Uterus (tissue), 4 donors: ENCODE data around the gene PTEN. TPM values are rescaled to one million over a fixed set of nuclear protein-coding genes. Genes with fewer than 3 reads are reported as not detected.

Experiments used
- DNase-seq, 2 donors: peaks; one replicate each; pipeline ENCODE4 v3.0.0-alpha.2; 2019 to 2020
- H3K27ac ChIP-seq, 2 donors: fragments of 200-600 bp; sonication (generic); 1 replicate in 1 of 2; 2 replicates in 1 of 2; pipeline ENCODE4 v1.5.1; 2016 to 2018
- H3K27me3 ChIP-seq, 2 donors: fragments of 200-600 bp; sonication (generic); one replicate each; pipeline ENCODE4 v1.5.1; 2018 to 2019; ENCODE audit warnings: control low read depth in 1 of 2
- H3K36me3 ChIP-seq, 2 donors: fragments of 200-600 bp; sonication (generic); one replicate each; pipeline ENCODE4 v1.5.1; 2019; ENCODE audit warnings: control low read depth in 1 of 2
- H3K4me1 ChIP-seq, 2 donors: fragments of 200-600 bp; sonication (generic); one replicate each; pipeline ENCODE4 v1.5.1; 2018 to 2019; ENCODE audit warnings: control low read depth in 1 of 2
- H3K4me3 ChIP-seq, 2 donors: fragments of 200-600 bp; sonication (generic); 1 replicate in 1 of 2; 2 replicates in 1 of 2; pipeline ENCODE4 v1.5.1; 2018 to 2019; ENCODE audit warnings: mild to moderate bottlenecking in 1 of 2
- H3K9me3 ChIP-seq, 2 donors: fragments of 200-600 bp; sonication (generic); one replicate each; pipeline ENCODE4 v1.5.1; 2019; ENCODE audit warnings: control low read depth in 1 of 2
- POLR2A ChIP-seq, 2 donors: fragments of 450-650 bp; IDR thresholded peaks; one replicate each; pipeline ENCODE4 v1.6.1; 2016; ENCODE audit warnings: antibody characterized with exemption in 2 of 2, mild to moderate bottlenecking in 1 of 2, moderate library complexity in 1 of 2
- intact Hi-C: fragments of 100-400 bp; cut with DNase I; formaldehyde crosslinking; loops from one replicate; pipeline ENCODE4 v1.15.1; 2023; ENCODE audit warnings: low total_unique reads
- total RNA-seq, 4 donors: library from RNA; depleted of rRNA in 3 of 4; stranded (reverse); fragments of >200 nt in 3 of 4; gene quantifications; one replicate each; pipeline versions ENCODE4 v1.1.0 to v1.2.4, GENCODE V29; 2014 to 2023
- TF ChIP-seq, protein P1 (sequence below), 4 experiments: fragments of 200-600 bp in 2 of 4; fragments of 450-650 bp in 2 of 4; sonication (generic) in 2 of 4; IDR thresholded peaks; one replicate each; pipeline ENCODE4 v1.5.1; 2016 to 2019; ENCODE audit warnings: antibody characterized with exemption in 4 of 4, mild to moderate bottlenecking in 2 of 4, moderate library complexity in 1 of 4
- donor health status: DM: yes; HTN: yes; CAD: no.

Gene PTEN
- 100 to 1,000 TPM in 3 of 4 donors, 10 to 100 TPM in 1; 40.0 to 317 (median 189) TPM for total RNA-seq

DNA sequence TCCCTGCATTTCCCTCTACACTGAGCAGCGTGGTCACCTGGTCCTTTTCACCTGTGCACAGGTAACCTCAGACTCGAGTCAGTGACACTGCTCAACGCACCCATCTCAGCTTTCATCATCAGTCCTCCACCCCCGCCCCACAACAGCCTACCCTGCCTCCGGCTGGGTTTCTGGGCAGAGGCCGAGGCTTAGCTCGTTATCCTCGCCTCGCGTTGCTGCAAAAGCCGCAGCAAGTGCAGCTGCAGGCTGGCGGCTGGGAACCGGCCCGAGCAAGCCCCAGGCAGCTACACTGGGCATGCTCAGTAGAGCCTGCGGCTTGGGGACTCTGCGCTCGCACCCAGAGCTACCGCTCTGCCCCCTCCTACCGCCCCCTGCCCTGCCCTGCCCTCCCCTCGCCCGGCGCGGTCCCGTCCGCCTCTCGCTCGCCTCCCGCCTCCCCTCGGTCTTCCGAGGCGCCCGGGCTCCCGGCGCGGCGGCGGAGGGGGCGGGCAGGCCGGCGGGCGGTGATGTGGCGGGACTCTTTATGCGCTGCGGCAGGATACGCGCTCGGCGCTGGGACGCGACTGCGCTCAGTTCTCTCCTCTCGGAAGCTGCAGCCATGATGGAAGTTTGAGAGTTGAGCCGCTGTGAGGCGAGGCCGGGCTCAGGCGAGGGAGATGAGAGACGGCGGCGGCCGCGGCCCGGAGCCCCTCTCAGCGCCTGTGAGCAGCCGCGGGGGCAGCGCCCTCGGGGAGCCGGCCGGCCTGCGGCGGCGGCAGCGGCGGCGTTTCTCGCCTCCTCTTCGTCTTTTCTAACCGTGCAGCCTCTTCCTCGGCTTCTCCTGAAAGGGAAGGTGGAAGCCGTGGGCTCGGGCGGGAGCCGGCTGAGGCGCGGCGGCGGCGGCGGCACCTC, at the start of gene PTEN, which contains the start of gene KLLN:
Gene PTEN (plus strand): TSS at position 573 of the 891 bp plus-strand sequence. CDS start 845 bp downstream, outside the sequence.
Gene KLLN (minus strand): TSS at position 481 of the 891 bp plus-strand sequence. CDS start 1,046 bp downstream, outside the sequence.
- Histone ChIP-seq H3K4me1 (no peaks in the 10 kb centered on the region), H3K36me3 (no peaks in the 10 kb centered on the region), H3K27me3 (no peaks in the 10 kb centered on the region), H3K27ac (peak within 1 kb of the TSS; percentile 98 to 100), H3K9me3 (no peaks in the 10 kb centered on the region), H3K4me3 (peak within 1 kb of the TSS; percentile 81 to 96)
- intact Hi-C loops, result no loop called here
- peak; percentile 87 to 91 for DNase-seq
- TF ChIP-seq POLR2A (IDR thresholded peaks at IDR 0.05), result peak; percentile 77 to 91
- TF ChIP-seq, protein P1, sequence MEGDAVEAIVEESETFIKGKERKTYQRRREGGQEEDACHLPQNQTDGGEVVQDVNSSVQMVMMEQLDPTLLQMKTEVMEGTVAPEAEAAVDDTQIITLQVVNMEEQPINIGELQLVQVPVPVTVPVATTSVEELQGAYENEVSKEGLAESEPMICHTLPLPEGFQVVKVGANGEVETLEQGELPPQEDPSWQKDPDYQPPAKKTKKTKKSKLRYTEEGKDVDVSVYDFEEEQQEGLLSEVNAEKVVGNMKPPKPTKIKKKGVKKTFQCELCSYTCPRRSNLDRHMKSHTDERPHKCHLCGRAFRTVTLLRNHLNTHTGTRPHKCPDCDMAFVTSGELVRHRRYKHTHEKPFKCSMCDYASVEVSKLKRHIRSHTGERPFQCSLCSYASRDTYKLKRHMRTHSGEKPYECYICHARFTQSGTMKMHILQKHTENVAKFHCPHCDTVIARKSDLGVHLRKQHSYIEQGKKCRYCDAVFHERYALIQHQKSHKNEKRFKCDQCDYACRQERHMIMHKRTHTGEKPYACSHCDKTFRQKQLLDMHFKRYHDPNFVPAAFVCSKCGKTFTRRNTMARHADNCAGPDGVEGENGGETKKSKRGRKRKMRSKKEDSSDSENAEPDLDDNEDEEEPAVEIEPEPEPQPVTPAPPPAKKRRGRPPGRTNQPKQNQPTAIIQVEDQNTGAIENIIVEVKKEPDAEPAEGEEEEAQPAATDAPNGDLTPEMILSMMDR (IDR thresholded peaks at IDR 0.05), result peak in 1 of 4 experiments; percentile 22

DNA sequence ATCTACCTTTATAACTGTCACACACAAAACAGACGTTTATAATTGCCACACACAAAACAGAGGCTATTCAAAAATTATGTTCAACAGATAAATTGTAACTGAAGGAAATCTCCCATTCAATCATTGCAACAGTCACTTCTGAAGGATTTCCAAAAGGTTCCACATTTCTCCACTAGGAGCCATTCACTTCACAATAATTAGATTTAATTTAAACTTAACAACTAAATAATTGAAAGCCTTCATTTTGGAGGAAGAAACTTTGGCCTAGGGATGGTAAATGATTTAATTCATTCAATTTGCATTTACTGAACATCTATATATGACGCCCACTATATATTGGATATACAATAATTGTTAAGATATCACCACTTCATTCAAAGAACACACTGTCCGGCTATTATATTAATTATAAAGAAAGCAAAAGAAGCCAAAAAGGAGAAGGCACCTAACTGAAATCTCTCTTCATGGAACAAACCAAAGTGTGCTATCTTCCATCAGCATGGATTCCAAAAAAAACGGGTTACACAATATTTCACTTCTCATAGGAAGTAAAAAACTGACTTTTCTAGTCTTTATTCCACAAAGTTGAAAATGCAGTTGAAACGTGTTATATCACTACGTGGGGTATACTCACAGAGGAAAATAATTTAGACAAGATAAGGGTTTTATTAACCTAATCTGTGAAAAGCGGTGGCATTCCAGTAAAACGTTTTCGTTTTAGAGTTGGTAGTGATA, 47.1 kb upstream of the PTEN start:
- no peaks in the 10 kb centered on the region for H3K9me3 ChIP-seq
- TF ChIP-seq, protein P1 (IDR thresholded peaks at IDR 0.05), result no peak
- TF ChIP-seq POLR2A (IDR thresholded peaks at IDR 0.05), result no peak
- intact Hi-C loops, result no loop called here
- no peaks in the 10 kb centered on the region for H3K36me3 ChIP-seq
- H3K4me3 ChIP-seq, result no peak overlapping the region
- H3K27ac ChIP-seq, result no peak overlapping the region
- H3K4me1 ChIP-seq, result no peaks in the 10 kb centered on the region
- no peaks in the 10 kb centered on the region for H3K27me3 ChIP-seq
- no peak for DNase-seq

DNA sequence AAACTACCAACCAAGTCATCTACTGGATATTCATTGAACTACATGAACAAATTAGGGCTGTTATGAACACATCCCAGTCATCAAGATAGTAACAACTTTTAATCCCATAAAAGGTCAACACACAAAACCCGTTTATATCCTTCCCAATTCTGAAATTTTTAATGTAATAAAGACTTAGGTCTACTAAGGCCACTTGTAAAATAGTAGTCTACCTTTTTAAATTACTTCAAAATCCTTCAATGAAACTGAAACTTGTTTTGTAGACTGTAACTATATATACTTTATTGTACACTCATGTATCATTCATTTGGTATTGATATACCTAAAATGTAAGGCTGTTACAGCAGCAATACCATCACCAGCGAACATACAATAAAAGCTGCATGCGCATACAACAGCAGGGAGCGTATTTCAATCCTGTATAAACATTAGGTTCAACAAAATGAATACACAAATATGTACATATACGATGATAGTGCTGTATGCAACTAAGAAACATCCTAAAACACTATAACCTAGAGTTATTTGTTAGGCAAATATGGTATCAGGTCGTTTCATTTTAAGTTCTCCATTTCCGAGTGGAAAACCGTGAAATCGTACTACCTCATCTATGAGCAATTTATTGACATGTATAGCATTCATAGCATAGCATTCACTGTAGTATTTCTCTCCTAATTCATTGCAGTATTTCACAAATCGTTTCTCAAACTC, 46.4 kb upstream of the PTEN start:
- peak overlapping the region; percentile 80 to 90 for H3K4me3 ChIP-seq
- no peaks in the 10 kb centered on the region for H3K9me3 ChIP-seq
- TF ChIP-seq, protein P1 (IDR thresholded peaks at IDR 0.05), result no peak
- H3K4me1 ChIP-seq, result no peaks in the 10 kb centered on the region
- no peak for DNase-seq
- H3K36me3 ChIP-seq, result no peaks in the 10 kb centered on the region
- H3K27me3 ChIP-seq, result no peaks in the 10 kb centered on the region
- H3K27ac ChIP-seq, result peak overlapping the region; percentile 77 to 79
- intact Hi-C loops, result no loop called here

DNA sequence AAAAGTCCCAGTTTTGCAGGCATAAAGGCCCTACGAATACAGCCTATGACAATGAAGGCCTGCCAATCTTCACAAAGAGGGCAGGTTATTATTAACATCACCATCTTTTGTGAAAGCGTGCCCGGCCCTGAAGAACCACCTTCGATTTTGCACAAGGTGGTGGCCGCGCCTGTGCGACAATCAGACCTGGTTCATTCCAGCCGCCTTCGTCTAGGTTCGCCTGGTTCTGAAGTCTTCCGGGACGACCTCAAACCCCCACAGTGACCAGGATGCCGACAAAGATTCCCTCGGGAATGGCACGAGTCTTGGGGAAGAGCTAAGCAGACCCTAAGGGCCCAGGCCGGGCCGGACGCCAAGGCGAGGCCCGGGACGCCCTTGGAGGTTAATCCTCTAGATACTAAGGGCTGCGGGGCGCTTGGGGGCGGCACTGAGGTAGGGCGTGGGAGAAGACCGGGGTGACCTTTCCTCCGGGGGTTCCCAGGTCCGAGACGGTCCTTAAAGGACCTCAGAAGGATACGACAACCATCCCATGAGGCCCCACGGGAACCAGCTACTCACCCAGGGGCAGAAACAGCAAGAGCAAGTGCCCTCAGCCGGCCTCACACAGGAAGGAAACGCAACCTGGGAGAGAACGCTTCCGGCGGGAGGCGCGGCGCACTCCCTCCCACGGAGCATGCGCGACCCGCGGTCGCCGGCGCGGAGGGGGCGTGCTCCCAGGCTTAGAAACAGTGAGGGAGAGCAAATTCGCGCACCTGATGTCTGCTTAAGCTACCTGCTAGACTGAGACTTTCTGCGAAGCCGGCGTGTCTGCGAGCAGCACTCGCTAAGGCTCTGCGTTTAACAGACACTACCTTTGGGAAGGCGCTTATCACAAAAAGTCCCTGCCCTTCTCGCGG, 45.6 kb upstream of the PTEN start, which contains the start of gene ATAD1:
Gene ATAD1 (minus strand): TSS at position 618 of the 896 bp plus-strand sequence. CDS start 3,627 bp downstream, outside the sequence.
- intact Hi-C loops, result no loop called here
- H3K36me3 ChIP-seq, result no peaks in the 10 kb centered on the region

More for the DNA sequence above, 45.6 kb upstream of the PTEN start, which contains the start of gene ATAD1:
- Histone ChIP-seq H3K4me3 (peak within 1 kb of the TSS; percentile 80 to 90), H3K27ac (peak within 1 kb of the TSS; percentile 77 to 79), H3K4me1 (no peaks in the 10 kb centered on the region), H3K9me3 (no peaks in the 10 kb centered on the region), H3K27me3 (no peaks in the 10 kb centered on the region)
- peak; percentile 60 to 81 for DNase-seq
- peak; percentile 19 to 52 for TF ChIP-seq POLR2A (IDR thresholded peaks at IDR 0.05)
- TF ChIP-seq, protein P1 (IDR thresholded peaks at IDR 0.05), result peak in 3 of 4 experiments; percentile 11 to 25 (median 21)
